Motor neuron (in vitro differentiated cells): ENCODE data around the gene ZNF385A. TPM values are rescaled to one million over a fixed set of nuclear protein-coding genes. Genes with fewer than 3 reads are reported as not detected.

Experiments
- ATAC-seq, 8 experiments: fragments of 200-7000 bp; cut with Tn5 transposase; replicated peaks in 6 of 8; 2 replicates each; pipeline ENCODE4 v1.8.0; 2021; ENCODE audit warnings: mild to moderate bottlenecking in 8 of 8, moderate library complexity in 8 of 8
- H3K27ac ChIP-seq, 2 donors: fragments of 250-450 bp; sonication (Bioruptor Pico); 2 replicates each; pipeline ENCODE4 v1.9.0; 2021; ENCODE audit warnings: antibody characterized with exemption in 2 of 2, mild to moderate bottlenecking in 2 of 2, moderate library complexity in 1 of 2
- H3K4me1 ChIP-seq, 2 donors: fragments of 250-450 bp; sonication (Bioruptor Pico); replicated peaks in 1 of 2; 2 replicates each; pipeline ENCODE4 v1.6.1; 2021; ENCODE audit warnings: antibody characterized with exemption in 2 of 2, mild to moderate bottlenecking in 2 of 2, moderate library complexity in 1 of 2
- H3K4me3 ChIP-seq, 5 donors: fragments of 250-450 bp; sonication (Bioruptor Pico); 2 replicates each; pipeline ENCODE4 v1.9.0; 2021; ENCODE audit warnings: antibody characterized with exemption in 5 of 5, mild to moderate bottlenecking in 5 of 5, moderate library complexity in 4 of 5
- WGBS, 10 experiments: fragments of 450-650 bp; shearing (Covaris generic); methylation state at CpG; one replicate each; pipeline ENCODE4 v1.0.0; 2022; 5-methylcytosine and 5-hydroxymethylcytosine counted together
- in situ Hi-C, 9 experiments: fragments of 400-800 bp; cut with MboI; loops; one replicate each; pipeline ENCODE4 v1.15.0; 2021; ENCODE audit warnings: low sequenced_read_pairs in 9 of 9, low pct_unique_long_range_greater_than_20kb in 2 of 9; ENCODE audit not compliant: unreplicated experiment in 9 of 9
- total RNA-seq, 8 experiments: library from RNA; unstranded; fragments of 300-600 nt; gene quantifications; 2 replicates each; pipeline versions ENCODE4 v1.2.3 to v1.2.4, GENCODE V29; 2022

Gene ZNF385A
- total RNA-seq, 8 experiments from 2014 or later, result 1.3 to 8.6 (median 3.7) TPM

DNA sequence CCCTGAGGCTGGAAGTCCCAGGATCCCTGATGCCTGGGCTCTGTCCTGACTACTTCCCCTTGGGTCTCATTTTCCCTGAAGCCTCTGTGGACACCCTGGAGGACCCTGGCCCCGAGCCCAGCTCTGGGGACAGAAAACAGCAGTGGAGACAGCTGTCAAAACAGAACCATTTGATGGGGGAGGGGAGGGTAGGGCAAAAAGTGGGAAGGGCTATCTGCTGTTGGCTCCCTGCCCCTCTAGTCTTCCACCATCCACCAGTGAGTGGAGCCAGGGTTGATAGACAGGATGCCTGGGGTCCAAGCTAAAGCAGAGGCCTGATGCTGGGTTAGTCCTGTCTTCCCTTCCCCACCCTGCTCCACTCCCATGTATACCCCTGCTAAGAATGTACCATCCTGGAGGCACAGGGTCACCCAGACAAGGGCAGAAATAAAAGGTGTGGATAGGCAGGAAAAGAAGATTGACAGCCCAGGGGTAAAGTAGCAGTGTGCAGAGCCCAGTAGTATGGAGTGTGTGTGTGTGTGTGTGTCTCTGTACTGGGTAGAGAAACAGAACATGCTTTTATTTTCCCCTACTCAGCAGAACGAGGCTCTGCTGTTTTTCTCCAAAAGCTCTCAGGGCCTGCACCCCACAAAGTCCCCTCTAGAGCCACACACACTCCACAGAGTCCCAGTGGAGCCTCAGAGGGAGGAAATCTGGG lies 9.8 kb downstream of the ZNF385A start:
- 14 to 80% (median 49%) methylated on average over 1 to 2 of the region's 2 CpGs; no CpG with 5 or more reads in 6 of the 10 experiments for WGBS, 10 experiments
- no peak overlapping the region for H3K4me3 ChIP-seq
- peaks cover 21 to 28% of the 10 kb centered on the region in 2 donors for H3K4me1 ChIP-seq
- in situ Hi-C loops, result loop anchor here in 4 of 9 experiments (25.0 kb wide), 4 partner anchors 112 to 362 kb away; partner anchors contain the start of genes HOXC8 (in 3 of the 4), HOXC9 (in 3 of the 4), HOXC5 (in 1 of the 4) and HOXC6 (in 1 of the 4)
- no peak overlapping the region for H3K27ac ChIP-seq
- ATAC-seq, result no peak

DNA sequence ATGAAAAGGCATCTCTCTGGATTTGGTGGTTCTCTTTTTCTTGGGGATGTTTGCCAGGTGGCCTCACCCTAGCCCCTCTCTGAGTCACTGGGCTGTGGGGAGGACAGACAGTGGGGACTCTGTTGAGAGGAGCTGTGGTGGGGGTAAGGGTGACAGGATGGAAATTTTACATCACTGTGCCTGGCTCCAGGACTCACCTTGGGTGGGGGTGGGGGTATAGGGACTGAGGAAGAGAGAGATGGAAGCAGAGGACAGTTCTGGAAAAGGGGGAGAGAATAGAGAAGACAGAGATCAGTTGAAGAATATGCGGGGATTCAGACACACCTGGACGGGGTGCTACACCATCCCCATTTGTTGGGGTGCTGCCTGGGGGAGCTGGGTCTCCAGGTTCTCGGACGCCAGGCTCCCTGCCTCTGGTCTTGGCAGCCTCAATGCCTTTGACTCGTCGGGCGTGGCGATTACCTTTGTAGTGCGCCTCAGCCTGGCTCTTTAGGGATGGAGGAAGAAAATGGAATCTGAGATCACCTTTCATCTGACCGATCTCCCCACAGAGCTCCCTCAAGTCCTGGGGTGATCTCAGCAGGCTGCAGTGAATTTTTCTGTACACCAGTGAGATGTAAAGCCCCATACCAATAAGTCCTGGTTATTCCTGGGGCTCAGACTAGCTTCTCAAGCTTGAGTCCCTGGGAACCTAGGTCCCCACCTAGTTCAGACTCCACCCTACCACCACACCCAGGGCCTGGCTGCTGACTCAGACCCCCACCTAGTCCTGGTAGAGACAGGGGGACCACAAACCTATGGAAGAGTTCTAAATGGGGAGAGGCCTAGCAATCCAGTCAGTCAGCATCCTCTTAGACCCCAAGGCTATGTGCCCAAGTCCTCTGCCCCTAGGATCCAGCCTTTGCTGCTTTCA lies 10.6 kb downstream of the ZNF385A start:
- in situ Hi-C loops, result loop anchor here in 3 of 9 experiments (25.0 kb wide), 4 partner anchors 112 to 362 kb away; partner anchors contain the start of genes HOXC8 (in 2 of the 3), HOXC9 (in 2 of the 3), HOXC5 (in 1 of the 3) and HOXC6 (in 1 of the 3)

DNA sequence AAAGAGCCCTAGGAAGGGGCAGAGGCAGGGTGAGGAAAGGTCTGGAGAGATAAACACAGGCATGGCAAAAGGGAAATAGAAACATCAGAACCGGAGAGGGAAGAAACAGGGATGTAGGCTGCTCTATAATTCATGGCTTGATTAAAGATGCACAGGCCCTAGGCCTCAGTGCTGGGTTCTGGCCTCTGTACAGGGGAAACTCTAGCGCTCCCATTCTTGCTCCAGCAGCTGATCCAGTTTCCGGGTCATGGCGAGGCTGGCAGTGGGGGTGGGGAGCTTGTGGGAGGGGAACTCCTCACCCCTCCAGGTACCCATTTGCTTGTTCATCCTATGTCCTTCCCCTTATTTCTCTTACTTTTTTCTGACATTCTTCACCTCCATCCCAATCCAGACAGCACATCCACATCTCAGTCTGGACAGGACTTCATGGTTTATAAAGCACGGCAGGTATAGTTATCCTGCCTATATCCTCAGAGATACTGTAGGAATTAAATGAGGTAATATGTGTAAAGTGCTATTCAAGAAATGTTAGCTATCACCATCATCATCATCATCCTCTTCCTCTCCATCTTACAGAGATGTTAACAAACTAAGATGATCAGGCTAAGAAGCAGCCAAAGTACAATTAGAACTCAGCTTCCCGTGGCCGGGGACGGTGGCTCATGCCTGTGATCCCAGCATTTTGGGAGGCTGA lies 12.3 kb downstream of the ZNF385A start:
- H3K4me3 ChIP-seq, result no peak overlapping the region
- in situ Hi-C loops, result loop anchor here in 3 of 9 experiments (25.0 kb wide), 4 partner anchors 110 to 360 kb away; partner anchors contain the start of genes HOXC8 (in 2 of the 3), HOXC9 (in 2 of the 3), HOXC5 (in 1 of the 3) and HOXC6 (in 1 of the 3)
- peaks cover 18 to 30% of the 10 kb centered on the region in 2 donors for H3K4me1 ChIP-seq
- WGBS, 10 experiments, result 40 to 100% (median 89%) methylated on average over 1 to 4 of the region's 8 CpGs; no CpG with 5 or more reads in 5 of the 10 experiments
- H3K27ac ChIP-seq, result no peak overlapping the region
- peak in 1 of 8 experiments; percentile 15 for ATAC-seq

More for the DNA sequence above, 10.6 kb downstream of the ZNF385A start:
- WGBS, 10 experiments, result 60 to 88% (median 88%) methylated on average over 1 to 4 of the region's 10 CpGs; no CpG with 5 or more reads in 7 of the 10 experiments
- ATAC-seq, result peak in 1 of 8 experiments; percentile 0
- no peak overlapping the region for H3K27ac ChIP-seq
- H3K4me1 ChIP-seq, result peaks cover 26 to 33% of the 10 kb centered on the region in 2 donors
- H3K4me3 ChIP-seq, result no peak overlapping the region

DNA sequence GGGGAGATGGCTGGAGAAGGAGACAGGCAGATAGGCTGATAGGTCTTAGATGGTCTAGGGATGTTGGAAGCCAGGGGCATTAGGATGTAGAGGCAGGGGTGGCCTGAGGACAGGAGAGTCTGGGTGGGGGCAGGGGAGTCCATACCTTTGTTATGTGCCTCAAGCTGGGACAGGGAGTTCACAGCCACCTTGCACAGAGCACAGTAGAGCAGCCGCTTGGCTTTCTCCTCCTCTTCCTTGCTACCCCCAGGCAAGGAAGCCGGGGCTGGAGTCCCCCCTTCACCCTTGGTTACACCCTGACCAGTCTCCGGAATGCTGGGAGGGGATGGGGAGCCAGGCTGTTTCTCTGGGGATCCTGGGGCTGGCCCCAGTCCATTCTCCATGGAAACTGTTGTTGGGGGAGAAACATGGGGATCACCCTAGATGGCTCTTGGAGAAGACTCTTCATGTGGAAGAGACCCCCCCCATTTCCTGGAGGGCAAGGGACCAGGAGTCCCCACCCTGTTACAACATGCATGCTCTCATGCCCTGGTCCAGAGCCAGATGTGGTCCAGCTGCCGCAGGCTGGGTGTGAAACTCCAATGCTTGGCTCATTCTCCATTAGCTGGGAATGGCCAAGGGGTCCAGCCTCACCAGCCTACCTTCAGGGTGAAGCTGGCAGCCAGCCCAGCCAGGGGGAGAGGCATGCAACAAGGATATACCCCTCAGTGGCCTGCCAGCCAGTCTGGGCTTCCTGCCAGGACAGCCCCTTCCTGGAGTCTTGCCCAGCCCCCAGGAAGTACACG lies 13.0 kb downstream of the ZNF385A start:
- peak in 3 of 8 experiments; percentile 15 to 51 (median 15) for ATAC-seq
- Histone ChIP-seq H3K27ac (no peak overlapping the region), H3K4me1 (peaks cover 18 to 30% of the 10 kb centered on the region in 2 donors), H3K4me3 (no peak overlapping the region)
- WGBS, 10 experiments, result 71 to 80% (median 74%) methylated on average over 1 to 4 of the region's 5 CpGs; no CpG with 5 or more reads in 7 of the 10 experiments
- in situ Hi-C loops, result loop anchor here in 3 of 9 experiments (25.0 kb wide), 4 partner anchors 109 to 359 kb away; partner anchors contain the start of genes HOXC8 (in 2 of the 3), HOXC9 (in 2 of the 3), HOXC5 (in 1 of the 3) and HOXC6 (in 1 of the 3)

DNA sequence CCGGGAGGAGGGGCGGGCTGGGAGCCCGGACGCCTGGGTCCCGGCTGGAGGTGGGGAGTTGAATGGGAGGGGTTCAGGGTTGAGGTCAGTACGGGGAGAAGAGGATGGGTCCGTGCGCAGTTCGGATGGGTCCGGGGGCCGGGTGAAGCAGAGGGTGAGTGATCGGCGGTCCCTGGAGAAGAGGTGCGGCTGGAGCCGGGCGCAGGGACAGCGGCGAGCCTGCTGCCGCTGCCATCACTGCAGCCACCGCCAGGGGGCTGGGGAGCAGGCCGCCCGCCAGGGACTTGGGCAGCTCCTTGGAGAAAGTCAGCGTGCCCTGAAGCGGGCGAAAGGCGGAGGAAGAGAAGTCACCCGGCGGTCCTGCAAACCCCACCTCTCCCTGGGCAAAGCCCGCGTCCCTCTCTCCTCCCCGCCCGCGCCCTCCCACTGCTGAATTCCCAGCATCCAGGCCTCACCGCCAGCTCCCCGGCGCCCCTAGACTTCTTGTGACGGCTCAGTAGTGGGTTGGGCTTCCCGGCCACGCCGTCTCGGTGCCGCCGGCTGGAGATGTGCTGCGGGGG lies 14.3 kb downstream of the ZNF385A start:
- H3K27ac ChIP-seq, result no peak overlapping the region
- peaks cover 18 to 30% of the 10 kb centered on the region in 2 donors for H3K4me1 ChIP-seq
- peak; percentile 34 to 86 (median 82) for ATAC-seq
- in situ Hi-C loops, result loop anchor here in 3 of 9 experiments (25.0 kb wide), 4 partner anchors 108 to 358 kb away; partner anchors contain the start of genes HOXC8 (in 2 of the 3), HOXC9 (in 2 of the 3), HOXC5 (in 1 of the 3) and HOXC6 (in 1 of the 3)
- no CpG with 5 or more reads among the region's 44 CpGs for WGBS, 10 experiments
- peak overlapping the region; percentile 1 to 26 (median 12) for H3K4me3 ChIP-seq

DNA sequence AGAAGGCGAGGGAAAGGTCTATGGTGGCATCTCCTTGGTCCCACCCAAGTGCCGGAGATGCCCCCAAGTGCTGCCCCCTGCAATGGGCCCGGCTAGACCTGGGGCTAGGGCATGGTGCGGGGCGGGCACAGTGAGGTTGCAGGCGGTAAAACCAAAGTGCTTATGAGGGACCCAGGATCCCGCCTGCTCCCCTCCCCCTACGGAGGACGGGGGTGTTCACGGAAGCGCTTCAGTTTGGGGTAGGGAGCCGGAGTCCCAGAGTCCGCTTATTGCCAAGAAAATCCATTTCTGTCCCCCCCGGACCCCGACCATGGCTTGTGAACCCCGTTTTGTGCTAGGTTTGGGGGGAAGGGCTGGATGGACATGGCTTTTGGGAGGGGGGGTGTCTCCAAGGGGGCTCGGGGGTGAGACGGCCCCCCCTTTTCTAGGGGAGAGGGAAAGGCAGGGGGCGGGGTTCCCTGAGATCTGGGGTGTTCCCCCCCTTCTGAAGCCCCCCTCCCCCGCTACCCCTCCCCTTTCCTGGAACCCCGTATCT lies 14.9 kb downstream of the ZNF385A start:
- in situ Hi-C loops, result loop anchor here in 6 of 9 experiments (10.0 to 25.0 kb wide), 5 partner anchors 107 to 357 kb away; partner anchors contain the start of genes HOXC8 (in 2 of the 6), HOXC9 (in 2 of the 6), HOXC5 (in 1 of the 6) and HOXC6 (in 1 of the 6)
- H3K4me3 ChIP-seq, result peak overlapping the region in 3 of 5 donors; percentile 5 to 26 (median 26)
- WGBS, 10 experiments, result 0 to 30% methylated on average over 2 to 5 of the region's 21 CpGs; no CpG with 5 or more reads in 8 of the 10 experiments
- ATAC-seq, result no peak
- peaks cover 18 to 30% of the 10 kb centered on the region in 2 donors for H3K4me1 ChIP-seq
- H3K27ac ChIP-seq, result no peak overlapping the region

DNA sequence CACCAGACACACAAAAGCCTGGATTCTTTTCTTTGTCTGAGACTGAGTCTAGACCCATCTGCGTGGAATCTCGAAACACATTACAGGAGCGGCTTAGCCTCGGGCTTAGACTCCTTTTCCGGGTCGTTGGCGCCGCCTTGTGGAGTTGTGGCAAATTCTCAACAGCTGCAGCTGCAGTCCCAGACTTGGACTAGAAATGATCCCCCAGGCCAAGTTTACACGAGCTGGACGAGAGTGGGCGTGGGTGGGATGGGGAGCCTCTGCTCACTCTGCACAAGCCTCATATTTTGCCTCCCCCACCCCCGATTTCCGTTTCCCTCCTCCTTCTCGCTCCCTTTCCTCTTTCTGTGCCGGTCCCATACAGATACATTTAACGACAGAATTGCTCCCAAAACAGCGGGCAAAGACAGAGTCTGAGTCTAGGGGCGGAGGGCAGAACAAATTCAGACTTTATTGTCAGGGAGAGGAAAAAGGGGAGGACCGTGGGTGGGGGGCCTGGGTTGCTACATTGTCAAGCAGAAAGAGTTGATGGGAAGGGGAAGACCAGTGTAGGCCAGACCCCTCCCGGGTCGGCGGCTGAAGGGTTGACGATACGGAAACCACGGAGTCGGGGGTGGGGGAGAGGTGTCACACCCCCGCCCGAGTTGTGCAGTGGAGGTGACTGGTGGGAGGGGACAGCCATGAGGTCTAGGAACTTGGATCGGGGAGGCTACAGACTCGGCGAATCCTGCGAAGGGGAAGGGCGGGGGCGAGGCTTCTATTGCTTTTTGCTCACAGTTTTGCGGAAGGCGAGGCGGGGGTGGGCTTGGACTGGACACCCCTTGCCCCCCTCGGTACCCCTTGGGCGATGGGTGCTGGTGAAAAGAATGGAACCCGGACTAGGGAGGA lies 15.6 kb downstream of the ZNF385A start:
- Histone ChIP-seq H3K27ac (no peak overlapping the region), H3K4me3 (peak overlapping the region in 1 of 5 donors; percentile 1), H3K4me1 (peaks cover 18 to 30% of the 10 kb centered on the region in 2 donors)
- 0 to 24% (median 0%) methylated on average over 4 to 12 of the region's 40 CpGs; no CpG with 5 or more reads in 4 of the 10 experiments for WGBS, 10 experiments
- in situ Hi-C loops, result loop anchor here in 6 of 9 experiments (10.0 to 25.0 kb wide), 5 partner anchors 107 to 357 kb away; partner anchors contain the start of genes HOXC8 (in 2 of the 6), HOXC9 (in 2 of the 6), HOXC5 (in 1 of the 6) and HOXC6 (in 1 of the 6)
- ATAC-seq, result peak; percentile 49 to 76 (median 74)

DNA sequence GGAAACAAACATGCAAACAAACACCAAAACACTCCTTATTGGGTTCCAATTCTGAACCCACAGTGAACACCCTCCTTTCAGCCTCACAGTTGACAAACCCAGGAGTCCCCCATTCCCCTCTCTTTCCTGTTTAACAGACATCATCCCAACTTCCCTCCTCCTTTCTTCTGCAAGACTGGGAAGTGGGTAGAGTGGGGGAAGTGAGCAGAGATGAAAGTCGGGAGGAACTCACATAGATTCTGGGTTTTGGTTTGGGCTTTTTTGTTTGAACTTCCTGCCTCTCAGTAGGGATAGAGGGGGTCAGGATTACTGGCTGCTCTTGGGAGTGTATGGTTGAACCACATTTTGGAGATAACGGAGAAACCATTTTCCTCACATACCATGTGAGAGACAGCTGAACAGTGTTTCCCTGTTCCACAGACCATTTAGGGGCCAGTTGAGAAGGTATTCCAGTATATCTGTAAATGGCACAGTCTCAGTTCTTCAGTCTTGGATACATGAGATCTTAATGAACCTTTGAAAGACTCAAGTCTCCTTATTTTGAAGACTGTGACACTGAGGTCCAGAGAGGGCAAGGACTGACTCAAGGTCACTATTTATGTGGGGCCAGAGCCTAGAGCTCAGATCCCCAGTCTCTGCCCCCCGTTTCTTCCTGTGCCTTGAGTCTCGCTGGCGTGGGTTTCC lies 16.4 kb downstream of the ZNF385A start:
- peak in 2 of 8 experiments; percentile 0 to 2 for ATAC-seq
- H3K4me1 ChIP-seq, result peaks cover 18 to 30% of the 10 kb centered on the region in 2 donors
- no peak overlapping the region for H3K27ac ChIP-seq
- WGBS, 10 experiments, result 20 to 100% (median 70%) methylated on average over 1 to 4 of the region's 5 CpGs; no CpG with 5 or more reads in 2 of the 10 experiments
- no peak overlapping the region for H3K4me3 ChIP-seq
- in situ Hi-C loops, result loop anchor here in 6 of 9 experiments (10.0 to 25.0 kb wide), 5 partner anchors 106 to 356 kb away; partner anchors contain the start of genes HOXC8 (in 2 of the 6), HOXC9 (in 2 of the 6), HOXC5 (in 1 of the 6) and HOXC6 (in 1 of the 6)

DNA sequence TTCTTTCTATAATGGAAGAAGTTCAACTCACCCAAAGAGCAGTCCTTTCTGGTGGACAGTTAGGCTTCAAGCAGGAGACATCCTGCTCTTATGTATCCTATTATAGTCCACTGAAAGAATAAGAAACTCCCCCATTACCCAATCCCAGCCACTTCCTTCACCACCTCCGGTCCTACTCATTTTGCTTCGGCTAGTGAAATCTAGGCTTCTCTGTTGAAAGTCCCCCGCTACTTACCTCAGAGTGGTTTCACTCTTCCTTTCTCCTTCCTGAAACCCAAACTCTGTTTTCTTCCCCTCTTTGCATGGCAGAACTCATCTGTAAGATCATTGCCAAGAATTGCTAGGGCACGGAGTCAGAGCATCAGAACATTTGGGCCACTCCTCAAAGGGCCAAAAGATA lies 20.1 kb downstream of the ZNF385A start, which contains the start of gene GPR84:
Gene GPR84 (minus strand): TSS at position 74 of the 400 bp plus-strand sequence. CDS start 635 bp downstream, outside the sequence.
- 56 to 100% (median 75%) methylated on average over 1 to 4 of the region's 4 CpGs; no CpG with 5 or more reads in 1 of the 10 experiments for WGBS, 10 experiments
- Histone ChIP-seq H3K4me1 (peaks cover 23 to 24% of the 10 kb centered on the region in 2 donors), H3K4me3 (no peak within 1 kb of the TSS), H3K27ac (no peak within 1 kb of the TSS)
- in situ Hi-C loops, result loop anchor here in 6 of 9 experiments (10.0 to 25.0 kb wide), 5 partner anchors 102 to 352 kb away; partner anchors contain the start of genes HOXC8 (in 2 of the 6), HOXC9 (in 2 of the 6), HOXC5 (in 1 of the 6) and HOXC6 (in 1 of the 6)
- no peak for ATAC-seq
